ENCODE results near the gene SMG6.
"Not testable (repeated sequence)": the region's sequence is repeated elsewhere in the genome, so short reads cannot be mapped to it uniquely, and the experiment has no call there.

SMG6 gene

GRCh38 chr17:2259769-2260536 lies 43.6 kb downstream of the SMG6 start:
- peak; percentile 86 for DNase-seq

GRCh38 chr17:2258830-2259229 lies 44.8 kb downstream of the SMG6 start:
- DNase-seq = not testable (repeated sequence)

- peak; percentile 55 for DNase-seq
These were observed 49.7 kb downstream of the SMG6 start for GRCh38 chr17:2253768-2254406.

- DNase-seq = no peak
These were observed 50.2 kb downstream of the SMG6 start for GRCh38 chr17:2253362-2253761.

GRCh38 chr17:2251098-2251497 lies 52.5 kb downstream of the SMG6 start:
- no peak for DNase-seq

- DNase-seq = peak; percentile 67
These were observed 53.2 kb downstream of the SMG6 start for GRCh38 chr17:2250140-2251095.

GRCh38 chr17:2247005-2247404 lies 56.6 kb downstream of the SMG6 start:
- no peak for DNase-seq

GRCh38 chr17:2244545-2245525 lies 58.8 kb downstream of the SMG6 start:
- DNase-seq = peak; percentile 92

GRCh38 chr17:2243953-2244352 lies 59.6 kb downstream of the SMG6 start:
- DNase-seq = no peak

- DNase-seq = no peak
These were observed 61.8 kb downstream of the SMG6 start for GRCh38 chr17:2241823-2242222.

- DNase-seq = no peak
These were observed 63.0 kb downstream of the SMG6 start for GRCh38 chr17:2240541-2240940.

- peak; percentile 68 for DNase-seq
These were observed 63.6 kb downstream of the SMG6 start for GRCh38 chr17:2239882-2240430.

- no peak for DNase-seq
These were observed 64.4 kb downstream of the SMG6 start for GRCh38 chr17:2239170-2239551.

GRCh38 chr17:2238432-2239169 lies 65.0 kb downstream of the SMG6 start:
- DNase-seq = no peak

- DNase-seq = no peak
These were observed 65.6 kb downstream of the SMG6 start for GRCh38 chr17:2237950-2238349.

- DNase-seq = no peak
These were observed 66.1 kb downstream of the SMG6 start for GRCh38 chr17:2237521-2237921.

GRCh38 chr17:2235792-2236366 lies 67.7 kb downstream of the SMG6 start:
- DNase-seq = no peak

- no peak for DNase-seq
These were observed 68.3 kb downstream of the SMG6 start for GRCh38 chr17:2235265-2235664.

GRCh38 chr17:2233441-2233947 lies 70.1 kb downstream of the SMG6 start:
- no peak for DNase-seq

- no peak for DNase-seq
These were observed 71.3 kb downstream of the SMG6 start for GRCh38 chr17:2232244-2232638.

- no peak for DNase-seq
These were observed 72.7 kb downstream of the SMG6 start for GRCh38 chr17:2230877-2231276.

Measured in stimulated activated CD8-positive, alpha-beta memory T cell treated with anti-CD3 and anti-CD28 coated beads, Interleukin-4, amount 100 ng/mL, for 48 hours (primary cell).